Colonic mucosa (tissue), 4 donors: Measurements from ENCODE around the gene STX17. TPM values are rescaled to one million over a fixed set of nuclear protein-coding genes. Genes with fewer than 3 reads are reported as not detected.

Experiments
- DNase-seq: peaks from one replicate; pipeline ENCODE4 v3.0.0-alpha.2; 2020
- H3K27ac ChIP-seq: fragments of 200-600 bp; one replicate; pipeline ENCODE4 v1.8.0; 2021
- H3K27me3 ChIP-seq: fragments of 200-600 bp; one replicate; pipeline ENCODE4 v1.8.0; 2021
- H3K36me3 ChIP-seq: fragments of 200-600 bp; one replicate; pipeline ENCODE4 v1.8.0; 2021
- H3K4me1 ChIP-seq: fragments of 200-600 bp; one replicate; pipeline ENCODE4 v1.8.0; 2021; ENCODE audit warnings: mild to moderate bottlenecking
- H3K4me3 ChIP-seq: fragments of 200-600 bp; one replicate; pipeline ENCODE4 v1.8.0; 2021
- H3K9ac ChIP-seq, 2 donors: one replicate each; pipeline ENCODE4 v1.7.0; 2013; ENCODE audit warnings: control low read depth in 2 of 2, low read depth in 2 of 2, low read length in 2 of 2
- H3K9me3 ChIP-seq: fragments of 200-600 bp; one replicate; pipeline ENCODE4 v1.8.0; 2021
- intact Hi-C: fragments of 100-400 bp; cut with DNase I; formaldehyde crosslinking; loops from one replicate; pipeline ENCODE4 v1.14.1; 2022
- total RNA-seq, 2 donors: library from RNA; stranded (reverse); fragmentation: NEBNext Ultra II Directional in 1 of 2; extraction: Animal tissue kit (Norgen Biotek cat#: 25700) in 1 of 2; gene quantifications; one replicate each; pipeline ENCODE4 v1.2.1, GENCODE V29; 2021
- TF ChIP-seq, protein P1 (sequence below): fragments of 200-600 bp; IDR thresholded peaks from one replicate; pipeline ENCODE4 v1.8.0; 2022; ENCODE audit warnings: antibody characterized with exemption, mild to moderate bottlenecking
- donor health status: healthy.
- donor health status: DM: no; HTN: no; CAD: no.
- donor health status: DM: no; HTN: no; CAD: no.

The STX17 gene
- total RNA-seq, 2 donors from 2014 or later, result 23.3 to 37.3 TPM

- H3K9me3 ChIP-seq, result no peaks in the 10 kb centered on the region
- no peak overlapping the region for H3K27ac ChIP-seq
- H3K27me3 ChIP-seq, result no peaks in the 10 kb centered on the region
- no peak for DNase-seq
- intact Hi-C loops, result no loop called here
- no peaks in the 10 kb centered on the region for H3K36me3 ChIP-seq
- H3K9ac ChIP-seq, result no peak overlapping the region
- H3K4me1 ChIP-seq, result no peaks in the 10 kb centered on the region
- TF ChIP-seq, protein P1, sequence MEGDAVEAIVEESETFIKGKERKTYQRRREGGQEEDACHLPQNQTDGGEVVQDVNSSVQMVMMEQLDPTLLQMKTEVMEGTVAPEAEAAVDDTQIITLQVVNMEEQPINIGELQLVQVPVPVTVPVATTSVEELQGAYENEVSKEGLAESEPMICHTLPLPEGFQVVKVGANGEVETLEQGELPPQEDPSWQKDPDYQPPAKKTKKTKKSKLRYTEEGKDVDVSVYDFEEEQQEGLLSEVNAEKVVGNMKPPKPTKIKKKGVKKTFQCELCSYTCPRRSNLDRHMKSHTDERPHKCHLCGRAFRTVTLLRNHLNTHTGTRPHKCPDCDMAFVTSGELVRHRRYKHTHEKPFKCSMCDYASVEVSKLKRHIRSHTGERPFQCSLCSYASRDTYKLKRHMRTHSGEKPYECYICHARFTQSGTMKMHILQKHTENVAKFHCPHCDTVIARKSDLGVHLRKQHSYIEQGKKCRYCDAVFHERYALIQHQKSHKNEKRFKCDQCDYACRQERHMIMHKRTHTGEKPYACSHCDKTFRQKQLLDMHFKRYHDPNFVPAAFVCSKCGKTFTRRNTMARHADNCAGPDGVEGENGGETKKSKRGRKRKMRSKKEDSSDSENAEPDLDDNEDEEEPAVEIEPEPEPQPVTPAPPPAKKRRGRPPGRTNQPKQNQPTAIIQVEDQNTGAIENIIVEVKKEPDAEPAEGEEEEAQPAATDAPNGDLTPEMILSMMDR, result no peak
- no peak overlapping the region for H3K4me3 ChIP-seq
Observed at GRCh38 chr9:99931155-99931840, 24.8 kb downstream of the STX17 start.

DNA sequence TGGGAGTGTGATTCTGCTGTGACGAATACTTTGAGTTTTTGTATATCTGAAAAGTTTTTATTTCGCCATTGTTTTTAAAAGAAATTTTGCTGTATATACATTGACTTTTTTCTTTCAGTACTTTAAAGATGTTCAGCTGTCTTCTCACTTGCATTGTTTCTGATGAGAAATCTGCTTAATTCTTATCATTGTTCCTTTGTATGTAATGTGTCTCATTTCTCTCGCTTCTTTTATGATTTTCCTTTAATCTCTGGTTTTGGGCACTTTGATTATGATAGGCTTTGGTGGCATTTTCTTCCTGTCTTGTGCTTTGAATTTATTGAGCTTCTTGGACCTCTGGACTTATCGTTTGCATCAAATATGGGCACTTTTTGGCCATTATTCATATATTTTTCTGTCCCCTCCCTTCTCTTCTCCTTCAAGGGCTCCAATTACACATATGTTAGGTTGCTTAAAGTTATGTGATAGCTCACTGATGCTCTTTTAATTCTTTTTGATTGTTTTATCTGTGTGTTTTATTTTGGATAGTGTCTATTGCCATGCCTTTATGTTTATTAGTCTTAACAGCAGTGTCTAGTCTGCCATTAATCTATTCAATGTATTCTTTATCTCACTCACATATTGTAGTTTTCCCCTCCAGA lies 30.6 kb downstream of the STX17 start:
- TF ChIP-seq, protein P1, result no peak
- Histone ChIP-seq H3K4me1 (no peaks in the 10 kb centered on the region), H3K9me3 (no peaks in the 10 kb centered on the region), H3K36me3 (no peaks in the 10 kb centered on the region), H3K27ac (no peak overlapping the region), H3K4me3 (no peak overlapping the region), H3K27me3 (no peaks in the 10 kb centered on the region), H3K9ac (no peak overlapping the region)
- no peak for DNase-seq
- intact Hi-C loops, result no loop called here

- no peaks in the 10 kb centered on the region for H3K27me3 ChIP-seq
- H3K27ac ChIP-seq, result no peak overlapping the region
- no peak for DNase-seq
- TF ChIP-seq, protein P1, result no peak
- H3K36me3 ChIP-seq, result no peaks in the 10 kb centered on the region
- intact Hi-C loops, result no loop called here
- no peak overlapping the region for H3K4me3 ChIP-seq
- no peaks in the 10 kb centered on the region for H3K9me3 ChIP-seq
- no peak overlapping the region for H3K9ac ChIP-seq
- no peaks in the 10 kb centered on the region for H3K4me1 ChIP-seq
Observed at GRCh38 chr9:99947395-99947794, 40.9 kb downstream of the STX17 start.

DNA sequence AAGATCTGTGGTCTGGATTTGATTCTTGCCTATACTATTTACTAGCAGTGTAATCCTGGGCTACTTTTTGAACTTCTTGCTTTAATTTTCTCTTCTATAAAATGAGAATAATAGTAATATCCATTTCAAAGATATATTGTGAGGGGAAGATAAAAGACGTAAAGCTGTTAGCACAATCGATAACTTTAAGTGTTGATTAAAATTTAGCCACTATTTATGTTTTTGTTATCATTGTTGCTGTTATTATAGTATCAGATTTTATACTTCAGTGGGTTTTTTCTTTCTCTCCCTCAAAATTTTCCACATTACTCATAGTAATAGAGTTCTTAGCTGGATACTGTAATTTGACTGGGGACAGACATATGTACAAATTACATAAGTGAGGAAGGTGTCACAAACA lies 42.0 kb downstream of the STX17 start:
- no peak overlapping the region for H3K9ac ChIP-seq
- no peak overlapping the region for H3K27ac ChIP-seq
- no peaks in the 10 kb centered on the region for H3K36me3 ChIP-seq
- no peaks in the 10 kb centered on the region for H3K9me3 ChIP-seq
- intact Hi-C loops, result no loop called here
- H3K4me3 ChIP-seq, result no peak overlapping the region
- DNase-seq, result no peak
- TF ChIP-seq, protein P1, result no peak
- H3K4me1 ChIP-seq, result no peaks in the 10 kb centered on the region
- no peaks in the 10 kb centered on the region for H3K27me3 ChIP-seq

- H3K9me3 ChIP-seq, result no peaks in the 10 kb centered on the region
- H3K27ac ChIP-seq, result no peak overlapping the region
- no peaks in the 10 kb centered on the region for H3K36me3 ChIP-seq
- TF ChIP-seq, protein P1, result no peak
- intact Hi-C loops, result no loop called here
- no peak overlapping the region for H3K9ac ChIP-seq
- peak; percentile 20 for DNase-seq
- no peaks in the 10 kb centered on the region for H3K27me3 ChIP-seq
- no peak overlapping the region for H3K4me3 ChIP-seq
- no peaks in the 10 kb centered on the region for H3K4me1 ChIP-seq
Observed at GRCh38 chr9:99948896-99949295, 42.4 kb downstream of the STX17 start.
